Activated CD4-positive, alpha-beta T cell treated with anti-CD3 and anti-CD28 coated beads, Interleukin-2, amount 10 ng/mL, durations not matched to agents 7 days and 5 days (primary cell): ENCODE data around the gene HOXA3. TPM values are rescaled to one million over a fixed set of nuclear protein-coding genes. Genes with fewer than 3 reads are reported as not detected.

Experiments used
- CTCF ChIA-PET: fragments of 350-600 bp; sonication (Branson Sonifier 250); formaldehyde crosslinking; loops from one replicate; lab custom pipeline; 2021; ENCODE audit warnings: antibody characterized with exemption; lab: Charles Lee
- POLR2A ChIA-PET: fragments of 350-600 bp; sonication (Branson Sonifier 250); formaldehyde crosslinking; loops from one replicate; lab custom pipeline; 2021; ENCODE audit warnings: antibody characterized with exemption; lab: Charles Lee
- DNase-seq: peaks from one replicate; pipeline ENCODE4 v3.0.0-alpha.2; 2020
- H3K27ac Mint-ChIP-seq: one replicate; pipeline ENCODE4 v1.8.0; 2021; ENCODE audit warnings: mild to moderate bottlenecking, moderate library complexity, mixed read lengths
- H3K27me3 Mint-ChIP-seq: one replicate; pipeline ENCODE4 v1.8.0; 2021; ENCODE audit warnings: mixed read lengths
- H3K36me3 Mint-ChIP-seq: one replicate; pipeline ENCODE4 v1.8.0; 2021; ENCODE audit warnings: low read depth, mixed read lengths
- H3K4me1 Mint-ChIP-seq: one replicate; pipeline ENCODE4 v1.8.0; 2021; ENCODE audit warnings: mixed read lengths
- H3K4me3 Mint-ChIP-seq: one replicate; pipeline ENCODE4 v1.8.0; 2021; ENCODE audit warnings: mild to moderate bottlenecking, moderate library complexity, mixed read lengths
- H3K9me3 Mint-ChIP-seq: one replicate; pipeline ENCODE4 v1.8.0; 2021; ENCODE audit warnings: mixed read lengths
- total RNA-seq, 2 experiments: library from RNA; stranded (reverse); gene quantifications; one replicate each; pipeline ENCODE4 v1.2.3, GENCODE V29; 2021

HOXA3 gene
- total RNA-seq, 2 experiments from 2014 or later: not detected

GRCh38 chr7:27108390-27109127 lies 43.8 kb downstream of the HOXA3 start:
- CTCF ChIA-PET: no interaction called here
- POLR2A ChIA-PET: no interaction called here
- Mint-ChIP-seq H3K4me1 (no peaks in the 10 kb centered on the region), H3K27me3 (peaks cover 25% of the 10 kb centered on the region), H3K27ac (no peak overlapping the region), H3K4me3 (no peak overlapping the region), H3K9me3 (no peaks in the 10 kb centered on the region), H3K36me3 (no peaks in the 10 kb centered on the region)
- DNase-seq: no peak

- CTCF ChIA-PET: no interaction called here
- POLR2A ChIA-PET: no interaction called here
- H3K27me3 Mint-ChIP-seq: peaks cover 33% of the 10 kb centered on the region
These were observed 44.7 kb downstream of the HOXA3 start for GRCh38 chr7:27107391-27108381.

GRCh38 chr7:27106901-27107240 lies 45.5 kb downstream of the HOXA3 start:
- Mint-ChIP-seq H3K36me3 (peaks cover 4% of the 10 kb centered on the region), H3K4me1 (peaks cover 5% of the 10 kb centered on the region), H3K4me3 (no peak overlapping the region), H3K27me3 (peaks cover 40% of the 10 kb centered on the region), H3K9me3 (no peaks in the 10 kb centered on the region), H3K27ac (no peak overlapping the region)
- POLR2A ChIA-PET: no interaction called here
- CTCF ChIA-PET: no interaction called here
- DNase-seq: no peak

More at GRCh38 chr7:27107391-27108381, 44.7 kb downstream of the HOXA3 start:
- Mint-ChIP-seq H3K27ac (no peak overlapping the region), H3K4me1 (peaks cover 4% of the 10 kb centered on the region), H3K4me3 (no peak overlapping the region), H3K36me3 (peaks cover 4% of the 10 kb centered on the region), H3K9me3 (no peaks in the 10 kb centered on the region)
- DNase-seq: no peak

- Mint-ChIP-seq H3K36me3 (peaks cover 8% of the 10 kb centered on the region), H3K4me1 (peaks cover 8% of the 10 kb centered on the region), H3K27ac (no peak overlapping the region), H3K27me3 (peaks cover 45% of the 10 kb centered on the region), H3K9me3 (no peaks in the 10 kb centered on the region), H3K4me3 (no peak overlapping the region)
- DNase-seq: no peak
- CTCF ChIA-PET: no interaction called here
- POLR2A ChIA-PET: no interaction called here
These were observed 46.0 kb downstream of the HOXA3 start for GRCh38 chr7:27106181-27106900.

GRCh38 chr7:27105301-27106031 lies 46.9 kb downstream of the HOXA3 start:
- Mint-ChIP-seq H3K27ac (no peak overlapping the region), H3K4me3 (no peak overlapping the region), H3K27me3 (peaks cover 53% of the 10 kb centered on the region), H3K36me3 (peaks cover 8% of the 10 kb centered on the region), H3K4me1 (peaks cover 8% of the 10 kb centered on the region), H3K9me3 (no peaks in the 10 kb centered on the region)
- DNase-seq: no peak
- CTCF ChIA-PET: no interaction called here
- POLR2A ChIA-PET: no interaction called here

GRCh38 chr7:27104341-27105058 lies 47.9 kb downstream of the HOXA3 start:
- CTCF ChIA-PET: interaction anchor here (0.5 kb wide), 1 partner anchor 42 kb away, joined by 3 read pairs; no protein-coding TSS in a partner anchor
- POLR2A ChIA-PET: no interaction called here
- H3K27ac Mint-ChIP-seq: no peak overlapping the region
- peaks cover 63% of the 10 kb centered on the region for H3K27me3 Mint-ChIP-seq
- H3K4me1 Mint-ChIP-seq: peaks cover 8% of the 10 kb centered on the region
- no peaks in the 10 kb centered on the region for H3K9me3 Mint-ChIP-seq
- H3K4me3 Mint-ChIP-seq: no peak overlapping the region
- peaks cover 12% of the 10 kb centered on the region for H3K36me3 Mint-ChIP-seq
- DNase-seq: no peak

GRCh38 chr7:27103489-27104226 lies 48.7 kb downstream of the HOXA3 start:
- H3K9me3 Mint-ChIP-seq: no peaks in the 10 kb centered on the region
- peaks cover 8% of the 10 kb centered on the region for H3K4me1 Mint-ChIP-seq
- no peak overlapping the region for H3K27ac Mint-ChIP-seq
- peaks cover 70% of the 10 kb centered on the region for H3K27me3 Mint-ChIP-seq
- H3K4me3 Mint-ChIP-seq: no peak overlapping the region
- DNase-seq: no peak
- ChIA-PET POLR2A (no interaction called here), CTCF (no interaction called here)
- peaks cover 16% of the 10 kb centered on the region for H3K36me3 Mint-ChIP-seq

GRCh38 chr7:27102581-27103442 lies 49.6 kb downstream of the HOXA3 start, which contains the start of gene HOXA2:
Gene HOXA2 (minus strand): TSS chr7:27102683. CDS start chr7:27102500, 183 bp downstream.
- H3K27me3 Mint-ChIP-seq: peaks cover 79% of the 10 kb centered on the region
- peaks cover 12% of the 10 kb centered on the region for H3K4me1 Mint-ChIP-seq
- no peak within 1 kb of the TSS for H3K27ac Mint-ChIP-seq
- peaks cover 18% of the 10 kb centered on the region for H3K36me3 Mint-ChIP-seq
- CTCF ChIA-PET: no interaction called here
- no peak for DNase-seq
- H3K4me3 Mint-ChIP-seq: no peak within 1 kb of the TSS
- H3K9me3 Mint-ChIP-seq: no peaks in the 10 kb centered on the region
- POLR2A ChIA-PET: no interaction called here

GRCh38 chr7:27101957-27102580 lies 50.3 kb downstream of the HOXA3 start:
- POLR2A ChIA-PET: no interaction called here
- CTCF ChIA-PET: no interaction called here
- H3K9me3 Mint-ChIP-seq: no peaks in the 10 kb centered on the region
- no peak overlapping the region for H3K27ac Mint-ChIP-seq
- peaks cover 86% of the 10 kb centered on the region for H3K27me3 Mint-ChIP-seq
- no peak overlapping the region for H3K4me3 Mint-ChIP-seq
- DNase-seq: no peak
- H3K36me3 Mint-ChIP-seq: peaks cover 18% of the 10 kb centered on the region
- H3K4me1 Mint-ChIP-seq: peaks cover 20% of the 10 kb centered on the region

GRCh38 chr7:27101171-27101956 lies 51.0 kb downstream of the HOXA3 start:
- Mint-ChIP-seq H3K27ac (no peak overlapping the region), H3K4me3 (no peak overlapping the region), H3K27me3 (peaks cover 89% of the 10 kb centered on the region), H3K9me3 (no peaks in the 10 kb centered on the region), H3K4me1 (peaks cover 21% of the 10 kb centered on the region), H3K36me3 (peaks cover 18% of the 10 kb centered on the region)
- ChIA-PET CTCF (no interaction called here), POLR2A (no interaction called here)
- DNase-seq: no peak
